GM18511 (cell line): ENCODE data around the gene ADGRG6.
"Not testable (repeated sequence)": the region's sequence is repeated elsewhere in the genome, so short reads cannot be mapped to it uniquely, and the experiment has no call there.

ENCODE experiments used
- ATAC-seq: cut with Tn5 transposase; IDR thresholded peaks from one replicate; pipeline ENCODE4 v1.9.1; 2021; ENCODE audit warnings: mild to moderate bottlenecking, moderate library complexity; ENCODE audit not compliant: unreplicated experiment

ADGRG6 gene

GRCh38 chr6:142440600-142441293 lies 138.9 kb downstream of the ADGRG6 start:
- ATAC-seq, result no peak

- ATAC-seq, result no peak
Measured at GRCh38 chr6:142441716-142442115, 139.9 kb downstream of the ADGRG6 start.

- ATAC-seq, result no peak
Measured at GRCh38 chr6:142443102-142443501, 141.3 kb downstream of the ADGRG6 start.

- no peak for ATAC-seq
Measured at GRCh38 chr6:142443532-142443931, 141.7 kb downstream of the ADGRG6 start.

GRCh38 chr6:142444376-142444775 lies 142.6 kb downstream of the ADGRG6 start:
- no peak for ATAC-seq

GRCh38 chr6:142444881-142445301 lies 143.1 kb downstream of the ADGRG6 start:
- ATAC-seq, result no peak

GRCh38 chr6:142446168-142446567 lies 144.4 kb downstream of the ADGRG6 start:
- ATAC-seq, result no peak

- ATAC-seq, result no peak
Measured at GRCh38 chr6:142446576-142446975, 144.8 kb downstream of the ADGRG6 start.

GRCh38 chr6:142448091-142448729 lies 146.4 kb downstream of the ADGRG6 start:
- no peak for ATAC-seq

GRCh38 chr6:142450856-142451255 lies 149.0 kb downstream of the ADGRG6 start:
- ATAC-seq, result not testable (repeated sequence)

- ATAC-seq, result no peak
Measured at GRCh38 chr6:142452993-142453392, 151.2 kb downstream of the ADGRG6 start.

GRCh38 chr6:142454196-142454595 lies 152.4 kb downstream of the ADGRG6 start:
- not testable (repeated sequence) for ATAC-seq

- not testable (repeated sequence) for ATAC-seq
Measured at GRCh38 chr6:142454848-142455247, 153.0 kb downstream of the ADGRG6 start.

GRCh38 chr6:142455957-142456589 lies 154.3 kb downstream of the ADGRG6 start:
- ATAC-seq, result no peak

GRCh38 chr6:142457638-142458406 lies 156.0 kb downstream of the ADGRG6 start:
- ATAC-seq, result no peak

GRCh38 chr6:142458836-142459235 lies 157.0 kb downstream of the ADGRG6 start:
- no peak for ATAC-seq

- no peak for ATAC-seq
Measured at GRCh38 chr6:142459271-142459670, 157.5 kb downstream of the ADGRG6 start.

GRCh38 chr6:142462260-142462659 lies 160.5 kb downstream of the ADGRG6 start:
- ATAC-seq, result no peak

- no peak for ATAC-seq
Measured at GRCh38 chr6:142463988-142464387, 162.2 kb downstream of the ADGRG6 start.

- ATAC-seq, result no peak
Measured at GRCh38 chr6:142469220-142469619, 167.4 kb downstream of the ADGRG6 start.

- no peak for ATAC-seq
Measured at GRCh38 chr6:142470421-142470820, 168.6 kb downstream of the ADGRG6 start.
